Tibial artery (tissue), 4 donors: ENCODE measurements around the gene BBOX1.

Source experiments
- DNase-seq, 2 donors: peaks; one replicate each; pipeline ENCODE4 v3.0.0-alpha.2; 2019
- H3K27ac ChIP-seq, 2 donors: fragments of 200-600 bp; sonication (generic) in 1 of 2; 1 replicate in 1 of 2; 2 replicates in 1 of 2; pipeline ENCODE4 v1.5.1; 2018 to 2019; ENCODE audit warnings: mild to moderate bottlenecking in 1 of 2
- H3K27me3 ChIP-seq, 2 donors: fragments of 200-600 bp; sonication (generic) in 1 of 2; one replicate each; pipeline versions ENCODE4 v1.5.1 to v1.6.0; 2016 to 2019
- H3K36me3 ChIP-seq, 3 donors: fragments of 200-600 bp; sonication (generic) in 2 of 3; one replicate each; pipeline ENCODE4 v1.5.1; 2016 to 2019; ENCODE audit warnings: mild to moderate bottlenecking in 2 of 3
- H3K4me1 ChIP-seq, 4 donors: fragments of 200-600 bp; sonication (generic) in 2 of 4; 1 replicate in 3 of 4; 2 replicates in 1 of 4; pipeline ENCODE4 v1.5.1; 2016 to 2019
- H3K4me3 ChIP-seq, 2 donors: fragments of 200-600 bp; sonication (generic) in 1 of 2; 1 replicate in 1 of 2; 2 replicates in 1 of 2; pipeline ENCODE4 v1.5.1; 2018 to 2019; ENCODE audit warnings: mild to moderate bottlenecking in 2 of 2
- H3K9me3 ChIP-seq, 3 donors: fragments of 200-600 bp; sonication (generic) in 1 of 3; one replicate each; pipeline ENCODE4 v1.5.1; 2016 to 2019
- CTCF ChIP-seq, 2 experiments: fragments of 200-600 bp in 1 of 2; fragments of 450-650 bp in 1 of 2; IDR thresholded peaks; one replicate each; pipeline ENCODE4 v1.5.1; 2017 to 2019; ENCODE audit warnings: antibody characterized with exemption in 2 of 2, mild to moderate bottlenecking in 1 of 2, moderate library complexity in 1 of 2
- intact Hi-C: fragments of 100-400 bp; cut with DNase I; formaldehyde crosslinking; loops from one replicate; pipeline ENCODE4 v1.15.0; 2023; ENCODE audit warnings: low total_unique reads

BBOX1 gene

GRCh38 chr11:27028561-27028965 is 12.1 kb upstream of the BBOX1 start:
- H3K27me3 ChIP-seq: no peaks in the 10 kb centered on the region
- peaks cover 0 to 23% (median 7%) of the 10 kb centered on the region in 4 donors for H3K4me1 ChIP-seq
- intact Hi-C loops: no loop called here
- H3K36me3 ChIP-seq: no peaks in the 10 kb centered on the region
- no peaks in the 10 kb centered on the region for H3K9me3 ChIP-seq
- peak overlapping the region; percentile 3 to 32 for H3K27ac ChIP-seq
- H3K4me3 ChIP-seq: no peak overlapping the region
- TF ChIP-seq CTCF (IDR thresholded peaks at IDR 0.05): no peak
- DNase-seq: no peak

GRCh38 chr11:27029966-27030365 is 10.6 kb upstream of the BBOX1 start:
- DNase-seq: no peak
- H3K9me3 ChIP-seq: peaks cover 0 to 6% (median 0%) of the 10 kb centered on the region in 3 donors
- H3K27me3 ChIP-seq: no peaks in the 10 kb centered on the region
- TF ChIP-seq CTCF (IDR thresholded peaks at IDR 0.05): no peak
- H3K4me1 ChIP-seq: peaks cover 0 to 23% (median 7%) of the 10 kb centered on the region in 4 donors
- peak overlapping the region in 1 of 2 donors; percentile 26 for H3K27ac ChIP-seq
- intact Hi-C loops: no loop called here
- H3K36me3 ChIP-seq: no peaks in the 10 kb centered on the region
- no peak overlapping the region for H3K4me3 ChIP-seq

GRCh38 chr11:27031754-27032153 is 8.9 kb upstream of the BBOX1 start:
- H3K9me3 ChIP-seq: peaks cover 0 to 6% (median 0%) of the 10 kb centered on the region in 3 donors
- intact Hi-C loops: no loop called here
- H3K36me3 ChIP-seq: no peaks in the 10 kb centered on the region
- no peaks in the 10 kb centered on the region for H3K27me3 ChIP-seq
- H3K27ac ChIP-seq: no peak overlapping the region
- peaks cover 0 to 23% (median 7%) of the 10 kb centered on the region in 4 donors for H3K4me1 ChIP-seq
- TF ChIP-seq CTCF (IDR thresholded peaks at IDR 0.05): no peak
- no peak for DNase-seq
- no peak overlapping the region for H3K4me3 ChIP-seq

- intact Hi-C loops: no loop called here
- H3K27me3 ChIP-seq: no peaks in the 10 kb centered on the region
- H3K4me1 ChIP-seq: peaks cover 0 to 17% (median 9%) of the 10 kb centered on the region in 4 donors
- TF ChIP-seq CTCF (IDR thresholded peaks at IDR 0.05): no peak
- H3K9me3 ChIP-seq: peaks cover 0 to 7% (median 0%) of the 10 kb centered on the region in 3 donors
- no peaks in the 10 kb centered on the region for H3K36me3 ChIP-seq
- no peak for DNase-seq
- H3K27ac ChIP-seq: no peak overlapping the region
- no peak overlapping the region for H3K4me3 ChIP-seq
These were observed 742 bp upstream of the BBOX1 start for GRCh38 chr11:27039873-27040272.

- no peaks in the 10 kb centered on the region for H3K36me3 ChIP-seq
- intact Hi-C loops: no loop called here
- peaks cover 0 to 17% (median 9%) of the 10 kb centered on the region in 4 donors for H3K4me1 ChIP-seq
- no peak for TF ChIP-seq CTCF (IDR thresholded peaks at IDR 0.05)
- no peak for DNase-seq
- no peaks in the 10 kb centered on the region for H3K27me3 ChIP-seq
- H3K9me3 ChIP-seq: peaks cover 0 to 6% (median 0%) of the 10 kb centered on the region in 3 donors
- peak overlapping the region in 1 of 2 donors; percentile 29 for H3K27ac ChIP-seq
- H3K4me3 ChIP-seq: no peak overlapping the region
These were observed 705 bp downstream of the BBOX1 start for GRCh38 chr11:27041141-27041899.
